Dendritic cell treated with granulocyte-macrophage colony-stimulating factor and Interleukin-4, amounts not matched to agents 40 ng/mL and 50 ng/mL, for 4 days (primary cell): ENCODE measurements around the gene AOPEP.

Experiments
- H3K27ac Mint-ChIP-seq: one replicate; pipeline ENCODE4 v1.8.0; 2022; ENCODE audit warnings: mild to moderate bottlenecking, mixed read lengths
- H3K27me3 Mint-ChIP-seq: one replicate; pipeline ENCODE4 v1.8.0; 2022; ENCODE audit warnings: mild to moderate bottlenecking, mixed read lengths
- H3K36me3 Mint-ChIP-seq: one replicate; pipeline ENCODE4 v1.8.0; 2022; ENCODE audit warnings: low read depth, mixed read lengths
- H3K4me1 Mint-ChIP-seq: one replicate; pipeline ENCODE4 v1.8.0; 2022; ENCODE audit warnings: low read depth, mixed read lengths
- H3K4me3 Mint-ChIP-seq: one replicate; pipeline ENCODE4 v1.8.0; 2022; ENCODE audit warnings: mild to moderate bottlenecking, moderate library complexity, mixed read lengths
- H3K9me3 Mint-ChIP-seq: one replicate; pipeline ENCODE4 v1.8.0; 2022; ENCODE audit warnings: mixed read lengths
- intact Hi-C: fragments of 100-400 bp; cut with micrococcal nuclease; formaldehyde crosslinking; loops from one replicate; pipeline ENCODE4 v1.15.0; 2022

Gene AOPEP

GRCh38 chr9:94913550-94913949 lies 187.1 kb downstream of the AOPEP start:
- no peak overlapping the region for H3K27ac Mint-ChIP-seq
- H3K9me3 Mint-ChIP-seq: no peaks in the 10 kb centered on the region
- H3K4me1 Mint-ChIP-seq: no peaks in the 10 kb centered on the region
- no peak overlapping the region for H3K4me3 Mint-ChIP-seq
- no peaks in the 10 kb centered on the region for H3K36me3 Mint-ChIP-seq
- no peaks in the 10 kb centered on the region for H3K27me3 Mint-ChIP-seq
- intact Hi-C loops: no loop called here

GRCh38 chr9:94915476-94916450 lies 189.3 kb downstream of the AOPEP start:
- Mint-ChIP-seq H3K9me3 (no peaks in the 10 kb centered on the region), H3K36me3 (no peaks in the 10 kb centered on the region), H3K27me3 (no peaks in the 10 kb centered on the region), H3K4me1 (no peaks in the 10 kb centered on the region), H3K4me3 (no peak overlapping the region), H3K27ac (no peak overlapping the region)
- intact Hi-C loops: no loop called here

GRCh38 chr9:94916956-94917355 lies 190.5 kb downstream of the AOPEP start:
- intact Hi-C loops: no loop called here
- Mint-ChIP-seq H3K27me3 (no peaks in the 10 kb centered on the region), H3K9me3 (no peaks in the 10 kb centered on the region), H3K4me3 (no peak overlapping the region), H3K4me1 (no peaks in the 10 kb centered on the region), H3K27ac (no peak overlapping the region), H3K36me3 (no peaks in the 10 kb centered on the region)

- Mint-ChIP-seq H3K9me3 (no peaks in the 10 kb centered on the region), H3K36me3 (no peaks in the 10 kb centered on the region), H3K4me3 (no peak overlapping the region), H3K4me1 (peaks cover 9% of the 10 kb centered on the region), H3K27me3 (no peaks in the 10 kb centered on the region), H3K27ac (no peak overlapping the region)
- intact Hi-C loops: no loop called here
These were observed 191.7 kb downstream of the AOPEP start for GRCh38 chr9:94918038-94918753.

DNA sequence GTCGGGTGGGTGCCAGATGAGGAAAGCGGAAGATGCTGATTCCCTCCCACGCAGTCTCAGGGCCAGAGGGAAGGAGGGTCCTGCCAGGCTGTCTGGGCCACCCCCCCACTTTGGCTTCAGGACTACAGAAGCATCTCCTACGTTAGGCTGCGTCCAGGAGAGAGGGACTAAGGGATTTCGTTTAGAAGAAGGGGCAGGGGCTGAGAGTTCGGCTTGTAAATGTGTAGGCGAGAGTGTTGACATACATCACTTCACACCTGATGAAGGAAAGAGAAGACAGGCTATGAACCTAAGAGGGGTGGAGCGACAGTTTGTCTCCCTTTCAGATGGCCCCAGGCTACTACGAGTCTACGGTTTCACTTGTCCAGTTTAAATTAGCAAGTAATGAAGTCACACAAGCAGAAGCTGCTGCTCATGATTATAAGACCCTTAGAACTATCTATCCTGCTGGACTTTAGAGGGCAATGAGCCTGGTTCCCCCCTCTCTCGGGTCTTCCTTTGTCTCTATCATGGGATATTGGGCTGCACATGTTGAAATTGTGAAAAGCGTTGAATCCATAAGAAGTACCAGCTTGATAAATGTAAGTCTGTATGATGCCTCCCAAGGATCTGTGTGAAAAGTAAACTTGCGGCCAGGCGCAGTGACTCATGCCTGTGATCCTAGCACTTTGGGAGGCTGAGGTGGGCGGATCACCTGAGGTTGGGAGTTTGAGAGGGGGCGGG lies 193.0 kb downstream of the AOPEP start:
- H3K27me3 Mint-ChIP-seq: no peaks in the 10 kb centered on the region
- H3K9me3 Mint-ChIP-seq: no peaks in the 10 kb centered on the region
- H3K4me1 Mint-ChIP-seq: peaks cover 12% of the 10 kb centered on the region
- H3K27ac Mint-ChIP-seq: no peak overlapping the region
- H3K4me3 Mint-ChIP-seq: no peak overlapping the region
- H3K36me3 Mint-ChIP-seq: no peaks in the 10 kb centered on the region
- intact Hi-C loops: no loop called here

GRCh38 chr9:94920420-94921091 lies 194.1 kb downstream of the AOPEP start:
- no peaks in the 10 kb centered on the region for H3K36me3 Mint-ChIP-seq
- H3K27ac Mint-ChIP-seq: no peak overlapping the region
- intact Hi-C loops: no loop called here

DNA sequence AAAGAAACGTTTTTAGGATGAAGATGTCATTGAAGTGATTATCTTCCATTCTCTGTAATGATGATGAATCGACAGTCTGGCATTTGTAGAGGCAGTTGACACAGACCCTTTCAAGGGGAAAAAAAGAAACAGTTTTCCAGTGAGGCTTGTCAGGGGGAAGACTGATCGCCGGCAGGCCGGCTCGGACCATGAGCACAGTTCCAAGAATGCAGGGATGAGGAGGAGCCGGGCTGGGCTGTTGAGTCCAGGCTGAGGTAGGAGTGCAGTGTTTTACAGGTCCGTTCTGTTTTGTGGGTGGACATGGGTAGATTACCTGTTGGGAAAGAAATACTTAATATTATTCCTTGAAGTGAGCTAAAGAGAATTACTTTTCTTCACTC lies 194.6 kb downstream of the AOPEP start:
- H3K36me3 Mint-ChIP-seq: no peaks in the 10 kb centered on the region

More at GRCh38 chr9:94920420-94921091, 194.1 kb downstream of the AOPEP start:
- no peak overlapping the region for H3K4me3 Mint-ChIP-seq
- H3K9me3 Mint-ChIP-seq: no peaks in the 10 kb centered on the region
- no peaks in the 10 kb centered on the region for H3K27me3 Mint-ChIP-seq
- H3K4me1 Mint-ChIP-seq: peaks cover 12% of the 10 kb centered on the region

DNA sequence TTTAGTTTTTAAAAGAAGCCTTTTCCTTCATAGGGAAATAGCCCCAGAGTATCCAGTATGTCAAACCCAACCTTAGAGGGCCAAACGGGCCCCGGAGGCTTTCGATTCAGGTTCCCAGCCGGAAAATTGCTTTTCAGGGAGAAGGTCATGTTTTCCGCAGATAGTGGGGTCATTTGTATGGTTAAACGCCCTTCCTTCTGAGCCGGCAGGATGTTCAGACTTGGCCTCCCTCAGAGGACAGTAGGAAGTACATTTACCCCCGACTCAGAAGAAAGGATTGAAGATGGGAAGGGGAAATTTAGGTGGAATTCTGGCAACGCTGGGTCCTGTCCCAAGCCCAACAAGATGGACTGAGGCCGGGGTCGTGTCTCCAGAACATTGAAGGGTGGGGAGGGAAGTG lies 195.2 kb downstream of the AOPEP start:
- intact Hi-C loops: no loop called here
- Mint-ChIP-seq H3K36me3 (no peaks in the 10 kb centered on the region), H3K27me3 (no peaks in the 10 kb centered on the region), H3K27ac (no peak overlapping the region), H3K4me1 (peaks cover 12% of the 10 kb centered on the region), H3K4me3 (no peak overlapping the region), H3K9me3 (no peaks in the 10 kb centered on the region)

More for the DNA sequence above, 194.6 kb downstream of the AOPEP start:
- Mint-ChIP-seq H3K27ac (no peak overlapping the region), H3K9me3 (no peaks in the 10 kb centered on the region), H3K27me3 (no peaks in the 10 kb centered on the region), H3K4me1 (peaks cover 12% of the 10 kb centered on the region), H3K4me3 (no peak overlapping the region)
- intact Hi-C loops: no loop called here

DNA sequence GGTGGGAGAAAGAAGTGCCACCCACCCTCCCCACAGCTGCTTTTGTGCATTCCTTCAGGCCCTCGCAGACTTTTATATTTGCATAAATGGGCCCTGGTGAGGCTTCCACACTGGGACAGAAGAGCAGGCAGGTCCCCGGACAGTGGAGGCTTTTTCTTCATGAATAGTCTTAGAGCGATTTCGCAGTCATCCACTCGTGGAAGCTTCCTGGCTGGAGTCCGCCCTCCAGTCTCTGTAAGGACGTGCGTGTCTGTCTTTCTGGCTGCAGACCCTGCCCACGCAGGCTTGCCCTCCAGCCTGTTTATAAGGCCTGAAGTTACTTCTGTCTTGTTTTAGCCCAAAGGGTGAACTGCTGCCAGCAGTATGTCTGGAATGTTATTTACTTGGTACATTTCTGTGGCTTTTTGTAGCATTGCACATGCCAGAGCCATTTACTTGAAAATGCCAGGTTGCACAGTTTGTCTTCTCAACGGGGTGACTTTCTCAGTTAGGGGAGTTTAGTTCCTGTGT lies 195.7 kb downstream of the AOPEP start:
- intact Hi-C loops: no loop called here
- no peak overlapping the region for H3K4me3 Mint-ChIP-seq
- H3K27ac Mint-ChIP-seq: no peak overlapping the region
- no peaks in the 10 kb centered on the region for H3K9me3 Mint-ChIP-seq
- no peaks in the 10 kb centered on the region for H3K27me3 Mint-ChIP-seq
- no peaks in the 10 kb centered on the region for H3K36me3 Mint-ChIP-seq
- peaks cover 12% of the 10 kb centered on the region for H3K4me1 Mint-ChIP-seq

DNA sequence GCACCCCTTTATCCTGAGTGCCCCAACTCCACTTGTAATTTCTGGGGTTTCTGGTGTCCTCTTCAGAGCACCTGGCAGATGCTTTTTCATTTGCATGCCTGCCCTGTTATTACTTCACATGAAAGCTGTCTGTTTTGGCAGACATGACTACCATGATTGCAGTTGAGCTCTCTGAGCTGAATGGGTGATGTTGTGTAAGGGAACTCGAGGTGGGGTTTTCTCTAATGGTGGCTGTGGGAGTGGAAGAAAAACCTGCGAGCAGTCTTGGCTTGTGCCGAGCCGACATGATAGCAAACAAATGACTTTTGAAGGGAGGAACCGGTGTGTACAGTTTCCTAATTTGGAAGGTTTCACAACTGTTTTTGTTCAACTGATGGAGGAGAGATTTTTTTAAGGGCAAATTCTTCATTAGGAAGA lies 196.2 kb downstream of the AOPEP start:
- H3K27ac Mint-ChIP-seq: no peak overlapping the region
- H3K9me3 Mint-ChIP-seq: no peaks in the 10 kb centered on the region
- H3K4me3 Mint-ChIP-seq: no peak overlapping the region
- no peaks in the 10 kb centered on the region for H3K27me3 Mint-ChIP-seq
- intact Hi-C loops: no loop called here
- peaks cover 12% of the 10 kb centered on the region for H3K4me1 Mint-ChIP-seq
- no peaks in the 10 kb centered on the region for H3K36me3 Mint-ChIP-seq

GRCh38 chr9:94923326-94924089 lies 197.0 kb downstream of the AOPEP start:
- Mint-ChIP-seq H3K4me1 (peaks cover 12% of the 10 kb centered on the region), H3K27me3 (no peaks in the 10 kb centered on the region), H3K27ac (no peak overlapping the region), H3K9me3 (no peaks in the 10 kb centered on the region), H3K36me3 (no peaks in the 10 kb centered on the region), H3K4me3 (no peak overlapping the region)
- intact Hi-C loops: no loop called here

GRCh38 chr9:94925751-94926430 lies 199.4 kb downstream of the AOPEP start:
- no peaks in the 10 kb centered on the region for H3K36me3 Mint-ChIP-seq
- H3K27ac Mint-ChIP-seq: no peak overlapping the region
- intact Hi-C loops: no loop called here
- peaks cover 12% of the 10 kb centered on the region for H3K4me1 Mint-ChIP-seq
- H3K9me3 Mint-ChIP-seq: no peaks in the 10 kb centered on the region
- H3K27me3 Mint-ChIP-seq: no peaks in the 10 kb centered on the region
- H3K4me3 Mint-ChIP-seq: no peak overlapping the region
